HepG2 (cell line): Measurements from ENCODE around the gene CEP78. TPM values are rescaled to one million over a fixed set of nuclear protein-coding genes. Genes with fewer than 3 reads are reported as not detected.
A peak's percentile ranks its signal among the peaks of the same experiment; 100 is the strongest.

Experiments
- ATAC-seq: fragments of 200-7000 bp; cut with Tn5 transposase; 3 replicates; pipeline ENCODE4 v1.9.1; 2020; ENCODE audit warnings: mild to moderate bottlenecking, moderate library complexity
- BruUV-seq: library from RNA; stranded (reverse); fragments of 400-500 nt; replicated peaks from 2 replicates; lab custom pipeline; 2021; lab: Mats Ljungman, UMichigan
- CTCF ChIA-PET: fragments of 300-600 bp; formaldehyde crosslinking; extraction: SDS; loops from one replicate; lab custom pipeline; 2021; ENCODE audit warnings: low total read pairs, inconsistent platforms, low intra/inter-chr PET ratio; lab: Yijun Ruan, JAX
- POLR2A ChIA-PET: fragments of 350-600 bp; sonication (Branson Sonifier 250); formaldehyde crosslinking; loops from one replicate; lab custom pipeline; 2020; ENCODE audit warnings: antibody characterized with exemption, inconsistent platforms; lab: Yijun Ruan, JAX
- DNase-seq: peaks from one replicate; pipeline ENCODE4 v3.0.0-alpha.2; 2015; ENCODE audit warnings: low spot score
- FAIRE-seq: peaks from 3 replicates; lab custom pipeline; 2011; peaks lifted over from hg19 to GRCh38; lab: Jason Lieb, UNC
- H2AFZ ChIP-seq: one replicate; pipeline ENCODE4 v1.6.1; 2011; ENCODE audit warnings: low read length, inconsistent platforms
- H3K27ac ChIP-seq: fragments of 300-600 bp; 3 replicates; pipeline ENCODE4 v1.8.0; 2011; ENCODE audit warnings: mixed run types, mild to moderate bottlenecking, mixed read lengths, low read length, inconsistent platforms; ENCODE audit not compliant: insufficient read depth; ENCODE audit errors: extremely low read length
- H3K27me3 ChIP-seq, 2 experiments: fragments of 200-600 bp in 1 of 2; 2 replicates in 1 of 2; 3 replicates in 1 of 2; pipeline versions ENCODE4 v1.6.0 to v1.8.0; 2011; ENCODE audit warnings: low read length in 2 of 2, mild to moderate bottlenecking in 2 of 2, moderate library complexity in 2 of 2, inconsistent platforms in 1 of 2; ENCODE audit not compliant: insufficient read depth in 2 of 2, control insufficient read depth in 1 of 2
- H3K36me3 ChIP-seq, 2 experiments: fragments of 200-600 bp in 1 of 2; replicated peaks in 1 of 2; 2 replicates in 1 of 2; 3 replicates in 1 of 2; pipeline versions ENCODE4 v1.5.1 to v1.8.0; 2011; ENCODE audit warnings: low read length in 2 of 2, inconsistent platforms in 1 of 2; ENCODE audit not compliant: insufficient read depth in 2 of 2, control insufficient read depth in 1 of 2
- H3K4me1 ChIP-seq: 2 replicates; pipeline ENCODE4 v1.5.1; 2012; ENCODE audit warnings: low read length, inconsistent platforms; ENCODE audit not compliant: insufficient read depth
- H3K4me2 ChIP-seq: 2 replicates; pipeline ENCODE4 v1.6.0; 2011; ENCODE audit warnings: low read depth, low read length, inconsistent platforms
- H3K4me3 ChIP-seq, 3 experiments: fragments of 200-600 bp in 1 of 3; sonication (generic), shearing (Covaris generic) in 1 of 3; replicated peaks in 1 of 3; 2 replicates each; pipeline ENCODE4 v1.5.1; 2011 to 2016; ENCODE audit warnings: low read length in 3 of 3, inconsistent platforms in 2 of 3, low read depth in 2 of 3, mild to moderate bottlenecking in 2 of 3, control low read depth in 1 of 3, mixed read lengths in 1 of 3; ENCODE audit not compliant: insufficient read depth in 1 of 3
- H3K79me2 ChIP-seq: one replicate; pipeline ENCODE4 v1.6.1; 2011; ENCODE audit warnings: low read length, inconsistent platforms; ENCODE audit not compliant: insufficient read depth
- H3K9ac ChIP-seq: 2 replicates; pipeline ENCODE4 v1.6.0; 2011; ENCODE audit warnings: mild to moderate bottlenecking, low read depth, low read length, inconsistent platforms; ENCODE audit not compliant: insufficient read depth
- H3K9me3 ChIP-seq: 2 replicates; pipeline ENCODE4 v1.5.1; 2012; ENCODE audit warnings: mild to moderate bottlenecking, low read length
- H4K20me1 ChIP-seq: 2 replicates; pipeline ENCODE4 v1.6.0; 2011; ENCODE audit warnings: inconsistent platforms, mild to moderate bottlenecking, low read length, moderate library complexity; ENCODE audit not compliant: insufficient read depth
- BATF2 ChIP-seq: sonication (generic); formaldehyde crosslinking; IDR thresholded peaks from 2 replicates; pipeline ENCODE4 v1.8.0; 2022; ENCODE audit warnings: mild to moderate bottlenecking, missing genetic modification reagents, moderate library complexity
- IRF1 ChIP-seq: sonication (generic); formaldehyde crosslinking; IDR thresholded peaks from 2 replicates; pipeline ENCODE4 v1.4.0; 2020; ENCODE audit warnings: low read depth, mild to moderate bottlenecking, missing genetic modification reagents
- POLR2AphosphoS5 ChIP-seq: IDR thresholded peaks from 2 replicates; pipeline ENCODE4 v1.6.1; 2012; ENCODE audit warnings: low read depth, low read length
- RBFOX2 ChIP-seq: fragments of 200-400 bp; formaldehyde crosslinking; IDR thresholded peaks from 2 replicates; pipeline ENCODE4 v1.6.1; 2017; ENCODE audit warnings: low read depth, mild to moderate bottlenecking, low read length
- RBM22 ChIP-seq: fragments of 200-400 bp; formaldehyde crosslinking; optimal IDR thresholded peaks from 2 replicates; pipeline ENCODE3; 2017; ENCODE audit warnings: mild to moderate bottlenecking, low read length, moderate library complexity
- U2AF2 ChIP-seq: fragments of 200-400 bp; formaldehyde crosslinking; IDR thresholded peaks from 2 replicates; pipeline ENCODE4 v1.6.1; 2017; ENCODE audit warnings: low read depth, mild to moderate bottlenecking, low read length
- ZFY ChIP-seq: sonication (generic); formaldehyde crosslinking; IDR thresholded peaks from 2 replicates; pipeline ENCODE4 v1.4.0; 2020; ENCODE audit warnings: missing genetic modification reagents
- ZNF234 ChIP-seq: sonication (generic); formaldehyde crosslinking; conservative IDR thresholded peaks from 2 replicates; pipeline ENCODE4 v1.5.1; 2020; ENCODE audit warnings: mild to moderate bottlenecking, missing genetic modification reagents
- ZNF7 ChIP-seq: IDR thresholded peaks from 2 replicates; pipeline ENCODE4 v1.6.1; 2016; ENCODE audit warnings: missing biosample characterization, missing genetic modification reagents
- WGBS: methylation state at CpG from one replicate; pipeline ENCODE4 v1.1.6; 2017; ENCODE audit warnings: low lambda C conversion rate; 5-methylcytosine and 5-hydroxymethylcytosine counted together
- in situ Hi-C: cut with HindIII; loops from 2 replicates; pipeline ENCODE4 v1.10.0; 2017; ENCODE audit warnings: low pct_unique_long_range_greater_than_20kb; ENCODE audit not compliant: extremely low pct_ligation_motif_present
- intact Hi-C: fragments of 100-400 bp; cut with micrococcal nuclease; formaldehyde crosslinking; loops from one replicate; pipeline ENCODE4 v1.10.0; 2022; ENCODE audit not compliant: unreplicated experiment
- polyA plus RNA-seq, 8 experiments: library from polyadenylated mRNA; depleted of rRNA in 3 of 8; stranded (reverse) in 7 of 8; unstranded in 1 of 8; fragments of >200 nt; fragmentation: Illumina TruSeq in 4 of 8; extraction: Trizol in 4 of 8; gene quantifications; 2 replicates each; pipeline versions ENCODE4 v1.2.1 to v1.2.3, GENCODE V29; 2011 to 2016; ENCODE audit warnings: low read depth in 4 of 8, missing spikeins in 1 of 8, mixed read lengths in 1 of 8; ENCODE audit not compliant: insufficient read depth in 1 of 8
- total RNA-seq, 5 experiments: library from RNA; depleted of rRNA; stranded (reverse); fragments of >200 nt; fragmentation: Illumina TruSeq; extraction: Trizol; gene quantifications; 2 replicates each; pipeline ENCODE4 v1.2.3, GENCODE V29; 2016; ENCODE audit warnings: low read depth in 1 of 5

CEP78 gene
- total and polyA plus RNA-seq, 2 of the 13 experiments (the other 11 are each of a cell fraction or from before 2014, with no cell fraction given): 5.1 to 30.8 TPM

GRCh38 chr9:78301466-78301865 lies 65.6 kb downstream of the CEP78 start:
- H4K20me1 ChIP-seq: peaks cover 44% of the 10 kb centered on the region
- ChIA-PET POLR2A (interaction anchor here (1.0 to 1.4 kb wide), 2 partner anchors 14 to 65 kb away, joined by 3 to 4 read pairs; partner anchors contain the start of gene CEP78), CTCF (no interaction called here)
- H3K79me2 ChIP-seq: peaks cover 55% of the 10 kb centered on the region
- peaks cover 55% of the 10 kb centered on the region for H3K4me1 ChIP-seq
- WGBS: 92% methylated on average over 2 of the region's 2 CpGs
- TF ChIP-seq ZNF7 (CRISPR knock-in tag): no peak
- peak; percentile 66 for TF ChIP-seq RBM22
- TF ChIP-seq ZNF234 (CRISPR knock-in tag): no peak
- TF ChIP-seq IRF1 (CRISPR knock-in tag): no peak
- TF ChIP-seq ZFY (CRISPR knock-in tag): no peak
- H3K36me3 ChIP-seq: peaks cover 25 to 62% of the 10 kb centered on the region in 2 experiments
- intact Hi-C loops: no loop called here
- ATAC-seq: no peak
- BruUV-seq: no TSS peak
- H3K9me3 ChIP-seq: no peaks in the 10 kb centered on the region
- H3K27me3 ChIP-seq: no peaks in the 10 kb centered on the region; a peak in 2 of 5 replicates
- DNase-seq: no peak
- no peak overlapping the region for H3K27ac ChIP-seq
- H2AFZ ChIP-seq: no peak overlapping the region
- no peak overlapping the region for H3K9ac ChIP-seq
- in situ Hi-C loops: no loop called here
- FAIRE-seq: no peak
- H3K4me3 ChIP-seq: no peak overlapping the region
- 0 out of 2 replicates have a peak overlapping the region, but pooled peaks have one; percentile 6 for H3K4me2 ChIP-seq

- intact Hi-C loops: no loop called here
- Histone ChIP-seq H2AFZ (no peak overlapping the region), H3K4me1 (peaks cover 55% of the 10 kb centered on the region), H3K9ac (no peak overlapping the region), H3K9me3 (no peaks in the 10 kb centered on the region), H3K27me3 (no peaks in the 10 kb centered on the region; a peak in 1 of 5 replicates), H3K4me2 (no peak overlapping the region), H3K27ac (no peak overlapping the region), H3K4me3 (no peak overlapping the region), H4K20me1 (peaks cover 44% of the 10 kb centered on the region), H3K79me2 (peaks cover 39% of the 10 kb centered on the region), H3K36me3 (peaks cover 34 to 81% of the 10 kb centered on the region in 2 experiments)
- POLR2A ChIA-PET: interaction anchor here (0.9 to 2.1 kb wide), 5 partner anchors 7 to 19 kb away, joined by 3 to 16 read pairs (median 3); partner anchors contain the start of gene PSAT1
- WGBS: 96% methylated on average over 3 of the region's 3 CpGs
- DNase-seq: no peak
- in situ Hi-C loops: no loop called here
- no peak for ATAC-seq
- TF ChIP-seq BATF2 (CRISPR knock-in tag) (no peak), U2AF2 (no peak), RBFOX2 (peak; percentile 36; the same call in 1 of the 2 replicates), RBM22 (peak; percentile 62), POLR2AphosphoS5 (0 out of 2 replicates have a peak, but pooled peaks have one; percentile 4)
- no TSS peak for BruUV-seq
- FAIRE-seq: no peak
- CTCF ChIA-PET: no interaction called here
These were observed 67.6 kb downstream of the CEP78 start for GRCh38 chr9:78303377-78304062.
